ENCODE results near the gene RRP1B. TPM values are rescaled to one million over a fixed set of nuclear protein-coding genes. Genes with fewer than 3 reads are reported as not detected.

Gene RRP1B
- polyA plus RNA-seq, 2 of the 4 experiments (the other 2 are of a cell fraction) = 32.5 TPM

- Histone ChIP-seq H3K9me3 (no peaks in the 10 kb centered on the region), H3K4me2 (no peak overlapping the region), H3K27ac (no peak overlapping the region), H3K4me1 (no peaks in the 10 kb centered on the region), H3K4me3 (no peak overlapping the region)
- TF ChIP-seq RNF2 (IDR thresholded peaks at IDR 0.05; ENCODE audit: borderline replicate concordance, low read depth) = no peak
- no peak for TF ChIP-seq MAFK (IDR thresholded peaks at IDR 0.05; ENCODE audit: partially characterized antibody)
- no peak for TF ChIP-seq REST (IDR thresholded peaks at IDR 0.05)
- no peak for TF ChIP-seq EHMT2 (IDR thresholded peaks at IDR 0.05; ENCODE audit: low read depth)
- no peak for TF ChIP-seq E2F6 (IDR thresholded peaks at IDR 0.05; ENCODE audit: borderline replicate concordance, low read depth)
- no peak for TF ChIP-seq MAZ (IDR thresholded peaks at IDR 0.05; ENCODE audit: borderline replicate concordance, low read depth, low read length)
- no peak for TF ChIP-seq JUN (IDR thresholded peaks at IDR 0.05)
- 85% methylated on average over 6 of the region's 6 CpGs for WGBS (ENCODE audit: missing lambda C conversion rate)
- no peak for ATAC-seq
- ChIA-PET POLR2A (no interaction called here), CTCF (no interaction called here)
- no peak for FAIRE-seq
- no peak for DNase-seq (ENCODE audit: low read depth in 1 of 2, low spot score in 1 of 2)
Observed at GRCh38 chr21:43681650-43682049, 22.3 kb downstream of the RRP1B start.

- Histone ChIP-seq H3K27ac (no peak overlapping the region), H3K4me1 (no peaks in the 10 kb centered on the region), H3K4me3 (no peak overlapping the region), H3K4me2 (no peak overlapping the region), H3K9me3 (no peaks in the 10 kb centered on the region)
- DNase-seq (ENCODE audit: low read depth in 1 of 2, low spot score in 1 of 2) (no peak), FAIRE-seq (no peak), ATAC-seq (no peak)
- ChIA-PET POLR2A (no interaction called here), CTCF (no interaction called here)
- TF ChIP-seq CTCF (IDR thresholded peaks at IDR 0.05) = no peak
- no peak for TF ChIP-seq JUN (IDR thresholded peaks at IDR 0.05)
- TF ChIP-seq HOXB13 (CRISPR knock-in tag; IDR thresholded peaks at IDR 0.05; ENCODE audit: low read depth) = no peak
- no peak for TF ChIP-seq MAX (IDR thresholded peaks at IDR 0.05)
- 86% methylated on average over 3 of the region's 3 CpGs for WGBS (ENCODE audit: missing lambda C conversion rate)
Observed at GRCh38 chr21:43684424-43684823, 25.1 kb downstream of the RRP1B start.

- DNase-seq (ENCODE audit: low read depth in 1 of 2, low spot score in 1 of 2) (no peak), ATAC-seq (no peak), FAIRE-seq (no peak)
- Histone ChIP-seq H3K27ac (no peak overlapping the region), H3K4me3 (no peak overlapping the region), H3K4me2 (no peak overlapping the region), H3K9me3 (no peaks in the 10 kb centered on the region), H3K4me1 (no peaks in the 10 kb centered on the region)
- TF ChIP-seq HMGXB4 (CRISPR knock-in tag; IDR thresholded peaks at IDR 0.05; ENCODE audit: borderline replicate concordance) (no peak), CBX8 (IDR thresholded peaks at IDR 0.05) (no peak), RARB (CRISPR knock-in tag; IDR thresholded peaks at IDR 0.05) (no peak)
- ChIA-PET POLR2A (no interaction called here), CTCF (interaction anchor here (0.6 to 1.5 kb wide), 2 partner anchors 20 to 40 kb away, joined by 3 read pairs; no protein-coding TSS in a partner anchor)
- WGBS (ENCODE audit: missing lambda C conversion rate) = 95% methylated on average over 20 of the region's 21 CpGs
Observed at GRCh38 chr21:43686811-43687565, 27.6 kb downstream of the RRP1B start.
